Tibial nerve (tissue), 3 donors: ENCODE results near the gene EGFR.

Experiments used
- POLR2A ChIP-seq, 2 donors: fragments of 450-650 bp; IDR thresholded peaks; one replicate each; pipeline ENCODE4 v1.6.1; 2017; ENCODE audit warnings: antibody characterized with exemption in 2 of 2, mild to moderate bottlenecking in 2 of 2, moderate library complexity in 2 of 2
- TF ChIP-seq, protein P1 (sequence below), 5 experiments: fragments of 200-600 bp in 3 of 5; fragments of 450-650 bp in 2 of 5; sonication (generic) in 3 of 5; IDR thresholded peaks; one replicate each; pipeline ENCODE4 v1.5.1; 2016 to 2019; ENCODE audit warnings: antibody characterized with exemption in 5 of 5, mild to moderate bottlenecking in 3 of 5, moderate library complexity in 2 of 5

GRCh38 chr7:55205124-55205955 lies 186.5 kb downstream of the EGFR start:
- TF ChIP-seq, protein P1, sequence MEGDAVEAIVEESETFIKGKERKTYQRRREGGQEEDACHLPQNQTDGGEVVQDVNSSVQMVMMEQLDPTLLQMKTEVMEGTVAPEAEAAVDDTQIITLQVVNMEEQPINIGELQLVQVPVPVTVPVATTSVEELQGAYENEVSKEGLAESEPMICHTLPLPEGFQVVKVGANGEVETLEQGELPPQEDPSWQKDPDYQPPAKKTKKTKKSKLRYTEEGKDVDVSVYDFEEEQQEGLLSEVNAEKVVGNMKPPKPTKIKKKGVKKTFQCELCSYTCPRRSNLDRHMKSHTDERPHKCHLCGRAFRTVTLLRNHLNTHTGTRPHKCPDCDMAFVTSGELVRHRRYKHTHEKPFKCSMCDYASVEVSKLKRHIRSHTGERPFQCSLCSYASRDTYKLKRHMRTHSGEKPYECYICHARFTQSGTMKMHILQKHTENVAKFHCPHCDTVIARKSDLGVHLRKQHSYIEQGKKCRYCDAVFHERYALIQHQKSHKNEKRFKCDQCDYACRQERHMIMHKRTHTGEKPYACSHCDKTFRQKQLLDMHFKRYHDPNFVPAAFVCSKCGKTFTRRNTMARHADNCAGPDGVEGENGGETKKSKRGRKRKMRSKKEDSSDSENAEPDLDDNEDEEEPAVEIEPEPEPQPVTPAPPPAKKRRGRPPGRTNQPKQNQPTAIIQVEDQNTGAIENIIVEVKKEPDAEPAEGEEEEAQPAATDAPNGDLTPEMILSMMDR (IDR thresholded peaks at IDR 0.05): no peak
- no peak for TF ChIP-seq POLR2A (IDR thresholded peaks at IDR 0.05)
